ENCODE results near the gene VWA2.

VWA2 gene

GRCh38 chr10:114336823-114337509, 97.9 kb downstream of the VWA2 start:
- in situ Hi-C loops (cut with MboI; ENCODE audit: low sequenced_read_pairs, unreplicated experiment), result no loop called here
- no peak for TF ChIP-seq CTCF (IDR thresholded peaks at IDR 0.05; ENCODE audit: borderline replicate concordance, control extremely low read depth, extremely low read depth, insufficient read depth, missing control alignments)
- DNase-seq (ENCODE audit: low spot score), result no peak

DNA sequence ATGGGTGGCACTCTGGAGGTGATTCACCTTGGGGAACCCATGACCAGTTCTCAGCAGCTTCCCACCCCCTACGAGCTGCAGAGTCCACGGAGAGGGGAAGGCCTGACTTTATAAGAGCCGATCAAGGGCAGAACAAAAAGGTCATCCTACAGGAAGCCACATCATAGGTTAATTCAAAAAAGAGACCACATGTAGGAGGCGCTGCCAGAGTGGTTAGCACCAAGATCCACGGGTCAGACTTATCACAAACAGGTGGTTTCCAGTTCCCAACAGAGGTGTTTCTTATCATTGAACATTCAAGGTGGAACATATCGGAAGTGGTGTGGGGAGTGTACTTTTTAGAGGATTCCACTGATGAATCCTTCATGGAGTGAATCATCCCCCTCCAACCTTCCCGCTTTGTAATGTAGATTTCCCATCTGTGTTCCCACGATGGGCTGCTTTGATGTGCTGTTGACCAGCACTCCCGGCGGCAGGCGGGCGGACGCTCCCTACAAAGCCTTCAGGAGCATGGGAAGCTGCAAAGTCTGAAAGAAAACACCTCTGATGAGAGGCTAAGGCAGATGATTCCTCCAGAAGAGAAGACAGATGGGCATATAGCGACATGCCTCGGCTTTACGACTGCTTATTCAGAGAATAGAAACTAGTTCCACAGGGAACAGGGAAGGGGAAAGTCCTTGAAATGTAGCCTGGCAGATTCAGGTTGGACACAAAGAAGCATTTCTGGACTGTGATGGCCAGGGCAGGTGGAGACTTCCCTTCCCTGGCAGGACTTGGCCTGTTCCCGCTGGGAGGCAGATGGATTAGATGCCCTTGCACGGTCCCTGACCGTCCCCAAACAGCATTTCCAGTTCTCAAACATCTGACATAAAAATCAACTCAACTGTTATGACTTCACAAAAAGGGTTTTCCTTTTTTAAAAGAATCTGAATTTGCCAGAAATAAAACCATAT, 98.7 kb downstream of the VWA2 start:
- TF ChIP-seq CTCF (IDR thresholded peaks at IDR 0.05; ENCODE audit: borderline replicate concordance, control extremely low read depth, extremely low read depth, insufficient read depth, missing control alignments), result no peak
- in situ Hi-C loops (cut with MboI; ENCODE audit: low sequenced_read_pairs, unreplicated experiment), result no loop called here
- DNase-seq (ENCODE audit: low spot score), result peak; percentile 63

- in situ Hi-C loops (cut with MboI; ENCODE audit: low sequenced_read_pairs, unreplicated experiment), result no loop called here
- DNase-seq (ENCODE audit: low spot score), result no peak
- TF ChIP-seq CTCF (IDR thresholded peaks at IDR 0.05; ENCODE audit: borderline replicate concordance, control extremely low read depth, extremely low read depth, insufficient read depth, missing control alignments), result no peak
Observed at GRCh38 chr10:114340816-114341215, 101.8 kb downstream of the VWA2 start.

Data from GM13976 (cell line).